Prostate gland (tissue), 2 donors: Measurements from ENCODE around the gene RAB3GAP1. TPM values are rescaled to one million over a fixed set of nuclear protein-coding genes. Genes with fewer than 3 reads are reported as not detected.

Source experiments
- DNase-seq: peaks from one replicate; pipeline ENCODE4 v3.0.0-alpha.2; 2019; ENCODE audit warnings: low spot score
- H3K27ac ChIP-seq, 2 donors: fragments of 200-600 bp; sonication (generic); 2 replicates each; pipeline ENCODE4 v1.5.1; 2017 to 2019
- H3K27me3 ChIP-seq: fragments of 200-600 bp; sonication (generic); replicated peaks from 2 replicates; pipeline ENCODE4 v1.5.1; 2019; ENCODE audit not compliant: insufficient read depth
- H3K36me3 ChIP-seq, 2 donors: fragments of 200-600 bp; sonication (generic); 1 replicate in 1 of 2; 2 replicates in 1 of 2; pipeline versions ENCODE4 v1.5.1 to v1.8.1; 2017 to 2019
- H3K4me1 ChIP-seq: fragments of 200-600 bp; sonication (generic); replicated peaks from 2 replicates; pipeline ENCODE4 v1.5.1; 2019
- H3K4me3 ChIP-seq, 2 donors: fragments of 200-600 bp; sonication (generic); 2 replicates each; pipeline ENCODE4 v1.5.1; 2017 to 2019
- H3K9me3 ChIP-seq: fragments of 200-600 bp; sonication (generic); 2 replicates; pipeline ENCODE4 v1.5.1; 2017
- POLR2A ChIP-seq: fragments of 450-650 bp; IDR thresholded peaks from one replicate; pipeline ENCODE4 v1.6.1; 2016; ENCODE audit warnings: antibody characterized with exemption, mild to moderate bottlenecking
- POLR2AphosphoS5 ChIP-seq: sonication (generic); formaldehyde crosslinking; IDR thresholded peaks from one replicate; pipeline ENCODE4 v1.6.1; 2017; ENCODE audit warnings: antibody characterized with exemption
- WGBS: methylation state at CpG from one replicate; pipeline ENCODE4 v1.1.5; 2018; 5-methylcytosine and 5-hydroxymethylcytosine counted together
- intact Hi-C: fragments of 100-400 bp; cut with DNase I; formaldehyde crosslinking; loops from one replicate; pipeline ENCODE4 v1.14.2; 2022
- small RNA-seq, 2 donors: library from RNA; depleted of rRNA; stranded (forward); fragments of <200 nt; gene quantifications; one replicate each; pipeline ENCODE3, GENCODE V24; 2016
- total RNA-seq, 2 donors: library from RNA; depleted of rRNA; stranded (reverse); fragments of >200 nt; gene quantifications; one replicate each; pipeline ENCODE4 v1.1.0, GENCODE V29; 2016
- TF ChIP-seq, protein P1 (sequence below), 4 experiments: fragments of 200-600 bp in 2 of 4; fragments of 450-650 bp in 2 of 4; sonication (generic) in 2 of 4; IDR thresholded peaks; 1 replicate in 3 of 4; 2 replicates in 1 of 4; pipeline ENCODE4 v1.5.1; 2016 to 2019; ENCODE audit warnings: antibody characterized with exemption in 4 of 4, mild to moderate bottlenecking in 2 of 4, moderate library complexity in 2 of 4

RAB3GAP1 gene
- total RNA-seq, 2 donors from 2014 or later, result 43.4 to 54.6 TPM

DNA sequence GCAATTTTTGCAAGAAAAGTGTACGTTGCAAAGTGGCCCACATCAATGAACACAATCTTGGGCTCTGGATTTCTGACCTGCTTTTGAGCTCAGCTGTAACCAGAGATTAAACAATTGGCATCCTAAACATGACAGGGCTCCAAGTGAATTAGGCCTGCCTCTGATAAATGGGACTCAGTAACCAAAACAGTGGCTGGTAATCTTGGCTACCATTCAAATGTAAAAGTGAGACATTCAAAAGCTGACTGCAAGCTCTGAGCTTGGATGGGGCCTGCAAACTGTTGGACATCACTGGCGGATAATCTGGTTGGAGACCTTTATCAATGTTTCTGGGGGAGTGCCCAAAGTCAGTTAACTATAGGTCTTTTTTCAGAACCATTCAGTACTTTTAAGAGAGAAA lies 160.7 kb downstream of the RAB3GAP1 start:
- H3K4me3 ChIP-seq, result no peak overlapping the region
- no peaks in the 10 kb centered on the region for H3K36me3 ChIP-seq
- H3K27ac ChIP-seq, result no peak overlapping the region
- TF ChIP-seq POLR2A, result no peak
- no peak for TF ChIP-seq POLR2AphosphoS5
- TF ChIP-seq, protein P1, sequence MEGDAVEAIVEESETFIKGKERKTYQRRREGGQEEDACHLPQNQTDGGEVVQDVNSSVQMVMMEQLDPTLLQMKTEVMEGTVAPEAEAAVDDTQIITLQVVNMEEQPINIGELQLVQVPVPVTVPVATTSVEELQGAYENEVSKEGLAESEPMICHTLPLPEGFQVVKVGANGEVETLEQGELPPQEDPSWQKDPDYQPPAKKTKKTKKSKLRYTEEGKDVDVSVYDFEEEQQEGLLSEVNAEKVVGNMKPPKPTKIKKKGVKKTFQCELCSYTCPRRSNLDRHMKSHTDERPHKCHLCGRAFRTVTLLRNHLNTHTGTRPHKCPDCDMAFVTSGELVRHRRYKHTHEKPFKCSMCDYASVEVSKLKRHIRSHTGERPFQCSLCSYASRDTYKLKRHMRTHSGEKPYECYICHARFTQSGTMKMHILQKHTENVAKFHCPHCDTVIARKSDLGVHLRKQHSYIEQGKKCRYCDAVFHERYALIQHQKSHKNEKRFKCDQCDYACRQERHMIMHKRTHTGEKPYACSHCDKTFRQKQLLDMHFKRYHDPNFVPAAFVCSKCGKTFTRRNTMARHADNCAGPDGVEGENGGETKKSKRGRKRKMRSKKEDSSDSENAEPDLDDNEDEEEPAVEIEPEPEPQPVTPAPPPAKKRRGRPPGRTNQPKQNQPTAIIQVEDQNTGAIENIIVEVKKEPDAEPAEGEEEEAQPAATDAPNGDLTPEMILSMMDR (IDR thresholded peaks at IDR 0.05), result no peak
- intact Hi-C loops, result no loop called here
- no peaks in the 10 kb centered on the region for H3K27me3 ChIP-seq
- DNase-seq, result no peak
- H3K4me1 ChIP-seq, result no peaks in the 10 kb centered on the region
- 80% methylated on average over 2 of the region's 2 CpGs for WGBS
- H3K9me3 ChIP-seq, result no peaks in the 10 kb centered on the region

DNA sequence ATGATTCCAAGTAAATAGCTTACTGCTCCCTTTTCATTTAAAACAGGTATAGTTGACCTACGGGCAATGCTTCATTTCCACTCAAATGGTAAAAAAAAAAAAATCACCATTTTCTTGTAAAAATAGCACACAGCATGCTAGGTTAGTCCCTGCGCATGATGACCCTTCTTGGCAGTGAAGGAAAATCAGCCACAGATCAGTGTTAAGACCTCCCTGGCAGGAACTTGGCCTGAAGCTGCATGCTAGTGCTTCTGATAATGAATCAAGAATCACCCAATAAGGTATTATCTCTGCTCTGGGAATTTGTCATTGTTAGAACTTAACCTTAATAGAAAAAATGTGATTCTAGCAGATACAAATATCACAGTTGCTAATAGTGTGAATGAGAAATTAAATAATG lies 166.3 kb downstream of the RAB3GAP1 start:
- Histone ChIP-seq H3K4me3 (no peak overlapping the region), H3K27me3 (no peaks in the 10 kb centered on the region), H3K27ac (no peak overlapping the region), H3K36me3 (no peaks in the 10 kb centered on the region), H3K9me3 (no peaks in the 10 kb centered on the region), H3K4me1 (no peaks in the 10 kb centered on the region)
- WGBS, result 97% methylated on average over 2 of the region's 2 CpGs
- DNase-seq, result no peak
- TF ChIP-seq POLR2AphosphoS5, result no peak
- TF ChIP-seq POLR2A, result no peak
- TF ChIP-seq, protein P1 (IDR thresholded peaks at IDR 0.05), result no peak
- intact Hi-C loops, result no loop called here

DNA sequence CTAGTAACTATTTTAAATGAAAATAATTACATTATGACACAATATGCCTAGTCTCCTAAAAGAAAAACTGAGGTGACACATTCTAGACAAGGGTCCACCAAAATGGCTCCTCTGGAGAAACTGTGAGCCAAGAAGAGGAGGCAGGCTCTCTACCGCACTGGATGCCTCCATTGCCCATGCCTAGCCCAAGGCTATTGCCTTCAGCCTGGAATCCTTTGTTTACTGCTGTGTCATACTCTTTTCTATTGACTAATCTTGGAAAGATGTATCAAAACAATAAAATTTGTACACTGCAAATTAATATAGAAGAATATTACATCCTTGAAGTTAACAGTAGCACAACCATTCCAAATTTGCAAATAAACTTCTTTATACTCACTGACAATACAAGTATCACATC lies 167.1 kb downstream of the RAB3GAP1 start:
- no peak for DNase-seq
- Histone ChIP-seq H3K9me3 (no peaks in the 10 kb centered on the region), H3K27me3 (no peaks in the 10 kb centered on the region), H3K4me3 (no peak overlapping the region), H3K36me3 (no peaks in the 10 kb centered on the region), H3K27ac (no peak overlapping the region), H3K4me1 (no peaks in the 10 kb centered on the region)
- TF ChIP-seq POLR2A, result no peak
- TF ChIP-seq, protein P1 (IDR thresholded peaks at IDR 0.05), result no peak
- no peak for TF ChIP-seq POLR2AphosphoS5
- WGBS, result 97% methylated on average over 1 of the region's 1 CpG
- intact Hi-C loops, result no loop called here

Small RNA genes lying within 50 kb of the gene (small RNA-seq; reads per million reads assigned to genes)
- gene SNORA40B, result 1.0 to 2.7 reads per million in 2 donors

Other genes with a start within 250 kb of the RAB3GAP1 start
- gene ACMSD, start 213.7 kb upstream of the RAB3GAP1 start, total RNA-seq, result not detected
- 10 to 100 TPM; 24.1 to 34.8 TPM for gene CCNT2, start 133.5 kb upstream of the RAB3GAP1 start, total RNA-seq
- gene MAP3K19, start 4.8 kb upstream of the RAB3GAP1 start, total RNA-seq, result 1 to 10 TPM in 1 of 2 donors, not detected in 1; 2.7 TPM